HG03097 (cell line): ENCODE data around the gene TANGO2.

Experiments used
- ATAC-seq: cut with Tn5 transposase; IDR thresholded peaks from one replicate; pipeline ENCODE4 v1.9.1; 2021; ENCODE audit not compliant: unreplicated experiment, low FRiP score

The TANGO2 gene

GRCh38 chr22:20083157-20083890 lies 62.4 kb downstream of the TANGO2 start:
- no peak for ATAC-seq

GRCh38 chr22:20083891-20084546 lies 63.1 kb downstream of the TANGO2 start:
- no peak for ATAC-seq

GRCh38 chr22:20084547-20085413 lies 63.9 kb downstream of the TANGO2 start:
- ATAC-seq, result no peak

GRCh38 chr22:20085651-20086050 lies 64.7 kb downstream of the TANGO2 start:
- no peak for ATAC-seq

- ATAC-seq, result no peak
Observed at GRCh38 chr22:20086101-20086599, 65.2 kb downstream of the TANGO2 start.

- ATAC-seq, result no peak
Observed at GRCh38 chr22:20086763-20087162, 65.9 kb downstream of the TANGO2 start.

GRCh38 chr22:20087319-20088262 lies 66.7 kb downstream of the TANGO2 start:
- no peak for ATAC-seq

- ATAC-seq, result no peak
Observed at GRCh38 chr22:20088263-20088648, 67.3 kb downstream of the TANGO2 start.

- no peak for ATAC-seq
Observed at GRCh38 chr22:20089226-20089976, 68.5 kb downstream of the TANGO2 start.

- no peak for ATAC-seq
Observed at GRCh38 chr22:20089977-20090729, 69.2 kb downstream of the TANGO2 start.

GRCh38 chr22:20090730-20091240 lies 69.9 kb downstream of the TANGO2 start:
- no peak for ATAC-seq

GRCh38 chr22:20091690-20092476 lies 71.0 kb downstream of the TANGO2 start:
- ATAC-seq, result no peak

- no peak for ATAC-seq
Observed at GRCh38 chr22:20092477-20092854, 71.6 kb downstream of the TANGO2 start.

GRCh38 chr22:20093418-20094196 lies 72.7 kb downstream of the TANGO2 start:
- ATAC-seq, result no peak

- ATAC-seq, result no peak
Observed at GRCh38 chr22:20094197-20094807, 73.4 kb downstream of the TANGO2 start.

GRCh38 chr22:20095521-20095920 lies 74.6 kb downstream of the TANGO2 start:
- ATAC-seq, result no peak
